GM12878 (cell line): Measurements from ENCODE around the gene TMPRSS3. TPM values are rescaled to one million over a fixed set of nuclear protein-coding genes. Genes with fewer than 3 reads are reported as not detected.

Source experiments
- ASH2L ChIP-seq: fragments of 300-600, 200-600 bp; sonication (generic); IDR thresholded peaks from 2 replicates; pipeline ENCODE4 v1.6.1; 2017; ENCODE audit warnings: low read depth, mild to moderate bottlenecking, borderline replicate concordance
- BACH1 ChIP-seq: fragments of 450-650 bp; IDR thresholded peaks from 2 replicates; pipeline ENCODE4 v1.6.1; 2017; ENCODE audit warnings: mild to moderate bottlenecking, borderline replicate concordance
- CBFB ChIP-seq: IDR thresholded peaks from 2 replicates; pipeline ENCODE4 v1.6.1; 2016; ENCODE audit warnings: antibody characterized with exemption, low read depth
- CBX3 ChIP-seq: fragments of 200-600 bp; sonication (generic); IDR thresholded peaks from 2 replicates; pipeline ENCODE4 v1.6.1; 2016; ENCODE audit warnings: low read depth, borderline replicate concordance
- CBX5 ChIP-seq: sonication (generic); IDR thresholded peaks from 2 replicates; pipeline ENCODE4 v1.6.1; 2016; ENCODE audit warnings: low read depth, moderate library complexity, mild to moderate bottlenecking, inconsistent platforms
- DPF2 ChIP-seq: fragments of 450-650 bp; IDR thresholded peaks from 2 replicates; pipeline ENCODE4 v1.6.1; 2017; ENCODE audit warnings: mild to moderate bottlenecking
- EED ChIP-seq: sonication (generic); IDR thresholded peaks from 2 replicates; pipeline ENCODE4 v1.6.1; 2016; ENCODE audit warnings: antibody characterized with exemption, low read depth
- ETV6 ChIP-seq, 2 experiments: fragments of 450-650 bp in 1 of 2; IDR thresholded peaks in 1 of 2; conservative IDR thresholded peaks in 1 of 2; 2 replicates each; pipeline ENCODE4 v1.6.1; 2014; ENCODE audit warnings: antibody characterized with exemption in 1 of 2, borderline replicate concordance in 1 of 2, low read depth in 1 of 2, mild to moderate bottlenecking in 1 of 2, moderate library complexity in 1 of 2
- HCFC1 ChIP-seq: fragments of 150-350 bp; IDR thresholded peaks from 2 replicates; pipeline ENCODE4 v1.6.1; 2014; ENCODE audit warnings: low read length
- MTA2 ChIP-seq: fragments of 450-650 bp; IDR thresholded peaks from 2 replicates; pipeline ENCODE4 v1.6.1; 2016; ENCODE audit warnings: low read depth, mild to moderate bottlenecking, moderate library complexity
- MXI1 ChIP-seq: fragments of 150-350 bp; IDR thresholded peaks from 2 replicates; pipeline ENCODE4 v1.6.1; 2011; ENCODE audit warnings: low read depth, mild to moderate bottlenecking, inconsistent platforms, low read length, improper control_type of control experiment
- MYC ChIP-seq: IDR thresholded peaks from 2 replicates; pipeline ENCODE4 v1.6.1; 2011; ENCODE audit warnings: mild to moderate bottlenecking, low read length, moderate library complexity, inconsistent platforms; ENCODE audit not compliant: insufficient read depth, insufficient replicate concordance, insufficient read length, severe bottlenecking
- NFXL1 ChIP-seq: fragments of 450-650 bp; IDR thresholded peaks from 2 replicates; pipeline ENCODE4 v1.6.1; 2017; ENCODE audit warnings: antibody characterized with exemption, mild to moderate bottlenecking, borderline replicate concordance
- NR2F1 ChIP-seq: fragments of 450-650 bp; conservative IDR thresholded peaks from 2 replicates; pipeline ENCODE4 v1.6.1; 2017; ENCODE audit warnings: mild to moderate bottlenecking
- POLR2A ChIP-seq: IDR thresholded peaks from 2 replicates; pipeline ENCODE4 v1.6.1; 2011; ENCODE audit warnings: low read depth, mild to moderate bottlenecking, low read length
- RCOR1 ChIP-seq: conservative IDR thresholded peaks from 2 replicates; pipeline ENCODE4 v1.6.1; 2012; ENCODE audit warnings: low read depth, low read length, improper control_type of control experiment
- SMARCA5 ChIP-seq: fragments of 450-650 bp; IDR thresholded peaks from 2 replicates; pipeline ENCODE4 v1.6.1; 2017; ENCODE audit warnings: mild to moderate bottlenecking
- SPI1 ChIP-seq: IDR thresholded peaks from 2 replicates; pipeline ENCODE4 v1.6.1; 2011; ENCODE audit warnings: low read depth, mild to moderate bottlenecking, low read length, moderate library complexity, borderline replicate concordance; ENCODE audit not compliant: insufficient read depth
- SREBF1 ChIP-seq: IDR thresholded peaks from 2 replicates; pipeline ENCODE4 v1.6.1; 2012; ENCODE audit warnings: mild to moderate bottlenecking, low read length
- ZBED1 ChIP-seq: IDR thresholded peaks from 2 replicates; pipeline ENCODE4 v1.6.1; 2016; ENCODE audit warnings: borderline replicate concordance
- ZNF217 ChIP-seq: fragments of 450-650 bp; IDR thresholded peaks from 2 replicates; pipeline ENCODE4 v1.6.1; 2017; ENCODE audit warnings: antibody characterized with exemption, mild to moderate bottlenecking
- ZNF384 ChIP-seq: IDR thresholded peaks from 2 replicates; pipeline ENCODE4 v1.6.1; 2012; ENCODE audit warnings: low read depth, mild to moderate bottlenecking, low read length, improper control_type of control experiment, borderline replicate concordance
- polyA plus RNA-seq, 11 experiments: library from polyadenylated mRNA; depleted of rRNA in 4 of 11; unstranded in 6 of 11; stranded (reverse) in 5 of 11; fragments of >200 nt; fragmentation: Nextera tagmentation in 4 of 11; fragmentation: Illumina TruSeq in 1 of 11; extraction: Ambion mirVana in 4 of 11; extraction: Trizol in 1 of 11; gene quantifications; 1 replicate in 1 of 11; 2 replicates in 10 of 11; pipeline versions ENCODE4 v1.2.1 to v1.2.3, GENCODE V29; 2011 to 2016; ENCODE audit warnings: inconsistent platforms in 2 of 11, missing spikeins in 2 of 11, low read depth in 1 of 11
- total RNA-seq, 4 experiments: library from RNA; depleted of rRNA in 3 of 4; stranded (reverse); fragments of >200 nt in 3 of 4; fragmentation: Illumina TruSeq in 1 of 4; extraction: Trizol in 1 of 4; gene quantifications; 2 replicates each; pipeline versions ENCODE4 v1.2.1 to v1.2.3, GENCODE V29; 2013 to 2021
- TF ChIP-seq, protein P1 (sequence below): fragments of 450-650 bp; IDR thresholded peaks from 2 replicates; pipeline ENCODE4 v1.6.1; 2016; ENCODE audit warnings: mild to moderate bottlenecking
- TF ChIP-seq, protein P2 (sequence below), 3 experiments: IDR thresholded peaks in 2 of 3; conservative IDR thresholded peaks in 1 of 3; 2 replicates each; pipeline ENCODE4 v1.5.1; 2011; ENCODE audit warnings: low read depth in 3 of 3, low read length in 3 of 3, mild to moderate bottlenecking in 3 of 3, control low read depth in 2 of 3, moderate library complexity in 2 of 3, inconsistent platforms in 1 of 3, mixed read lengths in 1 of 3; ENCODE audit not compliant: control insufficient read depth in 2 of 3, insufficient read depth in 1 of 3; ENCODE audit errors: extremely low read depth in 1 of 3
- TF ChIP-seq, protein P3 (sequence below): IDR thresholded peaks from 2 replicates; pipeline ENCODE4 v1.6.1; 2012; ENCODE audit warnings: improper control_type of control experiment, low read depth, low read length; ENCODE audit not compliant: insufficient replicate concordance

Gene TMPRSS3
- total and polyA plus RNA-seq, 10 of the 15 experiments (the other 5 are each of a cell fraction or from before 2014, with no cell fraction given) = 0.51 to 1.5 (median 0.82) TPM; not detected in 1

DNA sequence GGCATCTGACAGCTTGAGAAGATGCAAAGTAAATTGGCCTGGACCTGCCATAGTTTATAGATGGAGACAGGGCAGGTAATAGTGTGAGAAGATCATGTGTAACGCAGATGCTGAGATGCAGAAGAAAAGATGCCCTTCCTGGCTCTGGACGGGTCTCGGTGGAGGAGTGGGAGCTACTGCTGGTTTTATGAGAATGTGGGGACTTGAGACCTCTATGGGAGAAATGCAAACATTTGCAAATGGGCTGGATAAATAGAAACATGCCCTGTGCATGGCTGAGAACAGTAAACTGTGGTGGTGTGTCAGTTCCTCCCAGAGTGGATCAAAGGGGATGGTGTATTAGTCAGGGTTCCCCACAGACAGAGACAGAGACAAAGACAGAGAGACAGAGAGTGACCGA is 29.7 kb upstream of the TMPRSS3 start (continued):
- TF ChIP-seq SMARCA5 (no peak), CBX5 (no peak), SPI1 (peak; percentile 76), ETV6 (conservative IDR thresholded peaks at IDR 0.05 in 1 of 2, IDR thresholded peaks at IDR 0.05 in 1 of 2; ENCODE audit: borderline replicate concordance in 1 of 2, low read depth in 1 of 2) (no peak), SREBF1 (no peak), EED (no peak; the same call in 1 of the 2 replicates), ZNF217 (no peak), ASH2L (no peak), CBX3 (no peak), CBFB (no peak), ZBED1 (0 out of 2 replicates have a peak, but pooled peaks have one; percentile 47), HCFC1 (no peak), ZNF384 (no peak), BACH1 (no peak), NFXL1 (no peak), RCOR1 (no peak), MXI1 (no peak), MTA2 (no peak), MYC (no peak), NR2F1 (no peak), DPF2 (no peak), POLR2A (peak; percentile 49; the same call in 1 of the 2 replicates)
- TF ChIP-seq, protein P1, sequence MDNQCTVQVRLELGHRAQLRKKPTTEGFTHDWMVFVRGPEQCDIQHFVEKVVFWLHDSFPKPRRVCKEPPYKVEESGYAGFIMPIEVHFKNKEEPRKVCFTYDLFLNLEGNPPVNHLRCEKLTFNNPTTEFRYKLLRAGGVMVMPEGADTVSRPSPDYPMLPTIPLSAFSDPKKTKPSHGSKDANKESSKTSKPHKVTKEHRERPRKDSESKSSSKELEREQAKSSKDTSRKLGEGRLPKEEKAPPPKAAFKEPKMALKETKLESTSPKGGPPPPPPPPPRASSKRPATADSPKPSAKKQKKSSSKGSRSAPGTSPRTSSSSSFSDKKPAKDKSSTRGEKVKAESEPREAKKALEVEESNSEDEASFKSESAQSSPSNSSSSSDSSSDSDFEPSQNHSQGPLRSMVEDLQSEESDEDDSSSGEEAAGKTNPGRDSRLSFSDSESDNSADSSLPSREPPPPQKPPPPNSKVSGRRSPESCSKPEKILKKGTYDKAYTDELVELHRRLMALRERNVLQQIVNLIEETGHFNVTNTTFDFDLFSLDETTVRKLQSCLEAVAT = 0 out of 2 replicates have a peak, but pooled peaks have one; percentile 29
- TF ChIP-seq, protein P2, sequence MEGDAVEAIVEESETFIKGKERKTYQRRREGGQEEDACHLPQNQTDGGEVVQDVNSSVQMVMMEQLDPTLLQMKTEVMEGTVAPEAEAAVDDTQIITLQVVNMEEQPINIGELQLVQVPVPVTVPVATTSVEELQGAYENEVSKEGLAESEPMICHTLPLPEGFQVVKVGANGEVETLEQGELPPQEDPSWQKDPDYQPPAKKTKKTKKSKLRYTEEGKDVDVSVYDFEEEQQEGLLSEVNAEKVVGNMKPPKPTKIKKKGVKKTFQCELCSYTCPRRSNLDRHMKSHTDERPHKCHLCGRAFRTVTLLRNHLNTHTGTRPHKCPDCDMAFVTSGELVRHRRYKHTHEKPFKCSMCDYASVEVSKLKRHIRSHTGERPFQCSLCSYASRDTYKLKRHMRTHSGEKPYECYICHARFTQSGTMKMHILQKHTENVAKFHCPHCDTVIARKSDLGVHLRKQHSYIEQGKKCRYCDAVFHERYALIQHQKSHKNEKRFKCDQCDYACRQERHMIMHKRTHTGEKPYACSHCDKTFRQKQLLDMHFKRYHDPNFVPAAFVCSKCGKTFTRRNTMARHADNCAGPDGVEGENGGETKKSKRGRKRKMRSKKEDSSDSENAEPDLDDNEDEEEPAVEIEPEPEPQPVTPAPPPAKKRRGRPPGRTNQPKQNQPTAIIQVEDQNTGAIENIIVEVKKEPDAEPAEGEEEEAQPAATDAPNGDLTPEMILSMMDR (IDR thresholded peaks at IDR 0.05 in 2 of 3, conservative IDR thresholded peaks at IDR 0.05 in 1 of 3; ENCODE audit: control insufficient read depth in 2 of 3, extremely low read depth in 1 of 3, insufficient read depth in 1 of 3, low read depth in 3 of 3, low read length in 3 of 3) = no peak
- TF ChIP-seq, protein P3, sequence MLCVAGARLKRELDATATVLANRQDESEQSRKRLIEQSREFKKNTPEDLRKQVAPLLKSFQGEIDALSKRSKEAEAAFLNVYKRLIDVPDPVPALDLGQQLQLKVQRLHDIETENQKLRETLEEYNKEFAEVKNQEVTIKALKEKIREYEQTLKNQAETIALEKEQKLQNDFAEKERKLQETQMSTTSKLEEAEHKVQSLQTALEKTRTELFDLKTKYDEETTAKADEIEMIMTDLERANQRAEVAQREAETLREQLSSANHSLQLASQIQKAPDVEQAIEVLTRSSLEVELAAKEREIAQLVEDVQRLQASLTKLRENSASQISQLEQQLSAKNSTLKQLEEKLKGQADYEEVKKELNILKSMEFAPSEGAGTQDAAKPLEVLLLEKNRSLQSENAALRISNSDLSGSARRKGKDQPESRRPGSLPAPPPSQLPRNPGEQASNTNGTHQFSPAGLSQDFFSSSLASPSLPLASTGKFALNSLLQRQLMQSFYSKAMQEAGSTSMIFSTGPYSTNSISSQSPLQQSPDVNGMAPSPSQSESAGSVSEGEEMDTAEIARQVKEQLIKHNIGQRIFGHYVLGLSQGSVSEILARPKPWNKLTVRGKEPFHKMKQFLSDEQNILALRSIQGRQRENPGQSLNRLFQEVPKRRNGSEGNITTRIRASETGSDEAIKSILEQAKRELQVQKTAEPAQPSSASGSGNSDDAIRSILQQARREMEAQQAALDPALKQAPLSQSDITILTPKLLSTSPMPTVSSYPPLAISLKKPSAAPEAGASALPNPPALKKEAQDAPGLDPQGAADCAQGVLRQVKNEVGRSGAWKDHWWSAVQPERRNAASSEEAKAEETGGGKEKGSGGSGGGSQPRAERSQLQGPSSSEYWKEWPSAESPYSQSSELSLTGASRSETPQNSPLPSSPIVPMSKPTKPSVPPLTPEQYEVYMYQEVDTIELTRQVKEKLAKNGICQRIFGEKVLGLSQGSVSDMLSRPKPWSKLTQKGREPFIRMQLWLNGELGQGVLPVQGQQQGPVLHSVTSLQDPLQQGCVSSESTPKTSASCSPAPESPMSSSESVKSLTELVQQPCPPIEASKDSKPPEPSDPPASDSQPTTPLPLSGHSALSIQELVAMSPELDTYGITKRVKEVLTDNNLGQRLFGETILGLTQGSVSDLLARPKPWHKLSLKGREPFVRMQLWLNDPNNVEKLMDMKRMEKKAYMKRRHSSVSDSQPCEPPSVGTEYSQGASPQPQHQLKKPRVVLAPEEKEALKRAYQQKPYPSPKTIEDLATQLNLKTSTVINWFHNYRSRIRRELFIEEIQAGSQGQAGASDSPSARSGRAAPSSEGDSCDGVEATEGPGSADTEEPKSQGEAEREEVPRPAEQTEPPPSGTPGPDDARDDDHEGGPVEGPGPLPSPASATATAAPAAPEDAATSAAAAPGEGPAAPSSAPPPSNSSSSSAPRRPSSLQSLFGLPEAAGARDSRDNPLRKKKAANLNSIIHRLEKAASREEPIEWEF = peak; percentile 78
